ENCODE data around the gene RTEL1. TPM values are rescaled to one million over a fixed set of nuclear protein-coding genes. Genes with fewer than 3 reads are reported as not detected.
"Not testable (repeated sequence)": the region's sequence is repeated elsewhere in the genome, so short reads cannot be mapped to it uniquely, and the experiment has no call there.

Gene RTEL1
- polyA plus RNA-seq, 3 donors, result 1.0 to 15.5 (median 4.8) TPM

- H4K20me1 ChIP-seq (ENCODE audit: insufficient read depth, low read length); H2AFZ ChIP-seq (ENCODE audit: insufficient read depth, low read depth, low read length, poor library complexity, severe bottlenecking); H3K9ac ChIP-seq (ENCODE audit: insufficient read depth, low read length, poor library complexity, severe bottlenecking); H3K4me3 ChIP-seq (replicated peaks in 1 of 3; ENCODE audit: low read depth in 2 of 3, low read length in 3 of 3); H3K27me3 ChIP-seq (ENCODE audit: control insufficient read depth in 2 of 2, insufficient read depth in 2 of 2, low read length in 2 of 2); H3K27ac ChIP-seq (ENCODE audit: low read depth in 1 of 2, low read length in 2 of 2); H3K9me3 ChIP-seq (replicated peaks in 1 of 2; ENCODE audit: control insufficient read depth in 1 of 2, insufficient read depth in 1 of 2, low read length in 2 of 2); H3K9me3 Mint-ChIP-seq; H3K4me2 ChIP-seq (replicated peaks; ENCODE audit: extremely low read depth, low read length, poor library complexity, severe bottlenecking); intact Hi-C loops (cut with micrococcal nuclease); H3K36me3 ChIP-seq (replicated peaks in 1 of 2; ENCODE audit: control insufficient read depth in 1 of 2, insufficient read depth in 2 of 2, low read length in 2 of 2); DNase-seq; H3K4me3 Mint-ChIP-seq; H3K27me3 Mint-ChIP-seq (ENCODE audit: low read depth in 3 of 3): not testable (repeated sequence)
- Histone ChIP-seq H3K4me1 (ENCODE audit: control insufficient read depth in 1 of 2, insufficient read depth in 2 of 2, low read length in 2 of 2) (peaks cover 41 to 56% of the 10 kb centered on the region in 2 donors), H3K79me2 (ENCODE audit: insufficient read depth, low read length) (peaks cover 24% of the 10 kb centered on the region)
- peak overlapping the region in 1 of 7 donors; percentile 67 for H3K27ac Mint-ChIP-seq
- WGBS (ENCODE audit: insufficient coverage), result 86% methylated on average over 6 of the region's 10 CpGs
- H3K36me3 Mint-ChIP-seq, result peaks cover 0 to 30% of the 10 kb centered on the region in 2 donors
- peaks cover 43% of the 10 kb centered on the region for H3K4me1 Mint-ChIP-seq
Observed at GRCh38 chr20:63631426-63631825, 26.7 kb upstream of the RTEL1 start.

- Histone ChIP-seq H2AFZ (ENCODE audit: insufficient read depth, low read depth, low read length, poor library complexity, severe bottlenecking) (no peak overlapping the region), H3K79me2 (ENCODE audit: insufficient read depth, low read length) (peaks cover 7% of the 10 kb centered on the region), H3K4me3 (replicated peaks in 1 of 3; ENCODE audit: low read depth in 2 of 3, low read length in 3 of 3) (no peak overlapping the region), H4K20me1 (ENCODE audit: insufficient read depth, low read length) (no peaks in the 10 kb centered on the region), H3K27me3 (ENCODE audit: control insufficient read depth in 2 of 2, insufficient read depth in 2 of 2, low read length in 2 of 2) (no peaks in the 10 kb centered on the region), H3K27ac (ENCODE audit: low read depth in 1 of 2, low read length in 2 of 2) (peak overlapping the region in 1 of 2 donors; percentile 36), H3K9ac (ENCODE audit: insufficient read depth, low read length, poor library complexity, severe bottlenecking) (no peak overlapping the region), H3K9me3 (replicated peaks in 1 of 2; ENCODE audit: control insufficient read depth in 1 of 2, insufficient read depth in 1 of 2, low read length in 2 of 2) (no peaks in the 10 kb centered on the region), H3K36me3 (replicated peaks in 1 of 2; ENCODE audit: control insufficient read depth in 1 of 2, insufficient read depth in 2 of 2, low read length in 2 of 2) (no peaks in the 10 kb centered on the region), H3K4me2 (replicated peaks; ENCODE audit: extremely low read depth, low read length, poor library complexity, severe bottlenecking) (no peak overlapping the region), H3K4me1 (ENCODE audit: control insufficient read depth in 1 of 2, insufficient read depth in 2 of 2, low read length in 2 of 2) (peaks cover 48 to 61% of the 10 kb centered on the region in 2 donors)
- no peak overlapping the region for H3K4me3 Mint-ChIP-seq
- H3K27me3 Mint-ChIP-seq (ENCODE audit: low read depth in 3 of 3), result peaks cover 0 to 2% (median 0%) of the 10 kb centered on the region in 3 donors
- TF ChIP-seq CTCF (IDR thresholded peaks at IDR 0.05), result no peak
- H3K4me1 Mint-ChIP-seq, result peaks cover 53% of the 10 kb centered on the region
- intact Hi-C loops (cut with micrococcal nuclease), result no loop called here
- peak overlapping the region in 4 of 7 donors; percentile 8 to 74 (median 46) for H3K27ac Mint-ChIP-seq
- H3K36me3 Mint-ChIP-seq, result peaks cover 3 to 26% of the 10 kb centered on the region in 2 donors
- DNase-seq, result no peak
- WGBS (ENCODE audit: insufficient coverage), result 95% methylated on average over 2 of the region's 9 CpGs
- H3K9me3 Mint-ChIP-seq, result no peaks in the 10 kb centered on the region
Observed at GRCh38 chr20:63633732-63634131, 24.4 kb upstream of the RTEL1 start.
